IMR-90 (cell line): ENCODE results near the gene TMEM212. TPM values are rescaled to one million over a fixed set of nuclear protein-coding genes. Genes with fewer than 3 reads are reported as not detected.

Experiments used
- ATAC-seq: fragments of 200-7000 bp; cut with Tn5 transposase; 2 replicates; pipeline ENCODE4 v1.9.1; 2020; ENCODE audit warnings: low read depth, mild to moderate bottlenecking, moderate library complexity
- BruUV-seq: library from RNA; stranded (reverse); fragments of 400-500 nt; replicated peaks from 2 replicates; lab custom pipeline; 2021; lab: Mats Ljungman, UMichigan
- CTCF ChIA-PET: fragments of 300-600 bp; formaldehyde crosslinking; extraction: SDS; loops from one replicate; lab custom pipeline; 2021; ENCODE audit warnings: antibody characterized with exemption; lab: Yijun Ruan, JAX
- POLR2A ChIA-PET: fragments of 300-600 bp; sonication (Branson Sonifier 250); formaldehyde crosslinking; loops from one replicate; lab custom pipeline; 2022; ENCODE audit warnings: antibody characterized with exemption; ENCODE audit not compliant: unreplicated experiment; lab: Charles Lee
- DNase-seq: peaks from one replicate; pipeline ENCODE4 v3.0.0; 2013
- H2AFZ ChIP-seq: replicated peaks from 2 replicates; pipeline ENCODE3; 2013; ENCODE audit warnings: low read length, mild to moderate bottlenecking; ENCODE audit not compliant: poor library complexity
- H2AK5ac ChIP-seq: 2 replicates; pipeline ENCODE4 v1.6.1; 2013; ENCODE audit warnings: low read depth, low read length, inconsistent platforms
- H2AK9ac ChIP-seq: replicated peaks from 2 replicates; pipeline ENCODE3; 2013; ENCODE audit warnings: mild to moderate bottlenecking, low read depth, low read length, moderate library complexity; ENCODE audit not compliant: poor library complexity
- H2BK120ac ChIP-seq: 2 replicates; pipeline ENCODE4 v1.6.1; 2013; ENCODE audit warnings: low read depth, low read length, inconsistent platforms
- H2BK15ac ChIP-seq: 3 replicates; pipeline ENCODE4 v1.6.1; 2013; ENCODE audit warnings: low read depth, low read length, inconsistent platforms
- H2BK20ac ChIP-seq: 2 replicates; pipeline ENCODE4 v1.6.1; 2013; ENCODE audit warnings: low read depth, mild to moderate bottlenecking, inconsistent platforms, low read length, moderate library complexity
- H2BK5ac ChIP-seq: 2 replicates; pipeline ENCODE4 v1.6.1; 2013; ENCODE audit warnings: mild to moderate bottlenecking, low read depth, low read length, inconsistent platforms; ENCODE audit not compliant: poor library complexity, severe bottlenecking
- H3K14ac ChIP-seq: replicated peaks from 2 replicates; pipeline ENCODE4 v1.6.1; 2013; ENCODE audit warnings: low read depth, low read length, inconsistent platforms
- H3K18ac ChIP-seq: 2 replicates; pipeline ENCODE4 v1.6.1; 2013; ENCODE audit warnings: low read depth, low read length, control low read depth
- H3K23ac ChIP-seq: 2 replicates; pipeline ENCODE4 v1.6.1; 2013; ENCODE audit warnings: low read depth, low read length, inconsistent platforms
- H3K27ac ChIP-seq: 2 replicates; pipeline ENCODE4 v1.5.1; 2013; ENCODE audit warnings: mild to moderate bottlenecking, control low read depth, low read length; ENCODE audit not compliant: insufficient read depth
- H3K27me3 ChIP-seq: 2 replicates; pipeline ENCODE4 v1.6.1; 2013; ENCODE audit warnings: low read length; ENCODE audit not compliant: control insufficient read depth, insufficient read depth
- H3K36me3 ChIP-seq: 2 replicates; pipeline ENCODE4 v1.6.1; 2013; ENCODE audit warnings: low read length, mixed read lengths; ENCODE audit not compliant: control insufficient read depth, insufficient read depth
- H3K4ac ChIP-seq: 2 replicates; pipeline ENCODE4 v1.6.1; 2013; ENCODE audit warnings: low read depth, low read length, inconsistent platforms
- H3K4me1 ChIP-seq: 2 replicates; pipeline ENCODE4 v1.6.1; 2013; ENCODE audit warnings: low read length, mixed read lengths; ENCODE audit not compliant: control insufficient read depth, insufficient read depth
- H3K4me2 ChIP-seq: 2 replicates; pipeline ENCODE4 v1.6.1; 2013; ENCODE audit warnings: low read depth, mild to moderate bottlenecking, control low read depth, low read length, moderate library complexity
- H3K4me3 ChIP-seq: 2 replicates; pipeline ENCODE4 v1.5.1; 2013; ENCODE audit warnings: low read depth, mild to moderate bottlenecking, control low read depth, low read length, moderate library complexity; ENCODE audit not compliant: insufficient read depth
- H3K56ac ChIP-seq: 2 replicates; pipeline ENCODE4 v1.6.1; 2013; ENCODE audit warnings: low read length, inconsistent platforms; ENCODE audit not compliant: insufficient read depth; ENCODE audit errors: extremely low read depth
- H3K79me1 ChIP-seq, 2 experiments: 2 replicates each; pipeline ENCODE4 v1.6.1; 2013; ENCODE audit warnings: low read length in 2 of 2, inconsistent platforms in 1 of 2, low read depth in 1 of 2
- H3K9ac ChIP-seq: 2 replicates; pipeline ENCODE4 v1.6.1; 2013; ENCODE audit warnings: low read depth, low read length, control low read depth
- H3K9me1 ChIP-seq: 2 replicates; pipeline ENCODE4 v1.6.1; 2013; ENCODE audit warnings: low read length, inconsistent platforms; ENCODE audit not compliant: insufficient read depth
- H3K9me3 ChIP-seq: 2 replicates; pipeline ENCODE4 v1.6.1; 2013; ENCODE audit warnings: low read length; ENCODE audit not compliant: control insufficient read depth, insufficient read depth
- H4K20me1 ChIP-seq: 2 replicates; pipeline ENCODE4 v1.6.1; 2013; ENCODE audit warnings: low read length, inconsistent platforms; ENCODE audit not compliant: insufficient read depth
- H4K5ac ChIP-seq: 2 replicates; pipeline ENCODE4 v1.6.1; 2013; ENCODE audit warnings: mild to moderate bottlenecking, low read depth, low read length, control low read depth
- H4K8ac ChIP-seq, 2 experiments: 2 replicates each; pipeline ENCODE4 v1.6.1; 2013; ENCODE audit warnings: low read depth in 2 of 2, low read length in 2 of 2, control low read depth in 1 of 2, inconsistent platforms in 1 of 2
- H4K91ac ChIP-seq: 2 replicates; pipeline ENCODE4 v1.6.1; 2013; ENCODE audit warnings: low read depth, low read length, inconsistent platforms; ENCODE audit not compliant: insufficient read depth
- BHLHE40 ChIP-seq: fragments of 150-350 bp; IDR thresholded peaks from 2 replicates; pipeline ENCODE4 v1.6.1; 2016; ENCODE audit warnings: mild to moderate bottlenecking, low read depth, low read length
- CEBPB ChIP-seq: IDR thresholded peaks from 2 replicates; pipeline ENCODE4 v1.6.1; 2012; ENCODE audit warnings: low read depth, low read length, improper control_type of control experiment
- CHD1 ChIP-seq: IDR thresholded peaks from 2 replicates; pipeline ENCODE4 v1.6.1; 2012; ENCODE audit warnings: low read depth, low read length, improper control_type of control experiment
- CTCF ChIP-seq: conservative IDR thresholded peaks from 2 replicates; pipeline ENCODE4 v1.5.1; 2012; ENCODE audit warnings: mild to moderate bottlenecking, low read depth, low read length, improper control_type of control experiment
- ELK1 ChIP-seq: fragments of 150-350 bp; IDR thresholded peaks from 2 replicates; pipeline ENCODE4 v1.6.1; 2016; ENCODE audit warnings: low read depth, mild to moderate bottlenecking, low read length, moderate library complexity, borderline replicate concordance
- FOS ChIP-seq: fragments of 150-350 bp; IDR thresholded peaks from 2 replicates; pipeline ENCODE4 v1.6.1; 2016; ENCODE audit warnings: low read depth, low read length
- MAFK ChIP-seq: IDR thresholded peaks from 2 replicates; pipeline ENCODE4 v1.6.1; 2012; ENCODE audit warnings: low read depth, low read length, improper control_type of control experiment
- MAZ ChIP-seq: IDR thresholded peaks from 2 replicates; pipeline ENCODE4 v1.6.1; 2012; ENCODE audit warnings: low read depth, mild to moderate bottlenecking, low read length, improper control_type of control experiment, moderate library complexity, borderline replicate concordance
- MXI1 ChIP-seq: IDR thresholded peaks from 2 replicates; pipeline ENCODE4 v1.6.1; 2012; ENCODE audit warnings: low read depth, mild to moderate bottlenecking, low read length, moderate library complexity, borderline replicate concordance
- NFE2L2 ChIP-seq: fragments of 150-350 bp; IDR thresholded peaks from 2 replicates; pipeline ENCODE4 v1.6.1; 2016; ENCODE audit warnings: low read depth, mild to moderate bottlenecking, low read length
- POLR2A ChIP-seq: IDR thresholded peaks from 2 replicates; pipeline ENCODE4 v1.6.1; 2012; ENCODE audit warnings: mild to moderate bottlenecking, low read depth, low read length
- RCOR1 ChIP-seq: IDR thresholded peaks from 2 replicates; pipeline ENCODE4 v1.6.1; 2012; ENCODE audit warnings: mild to moderate bottlenecking, low read length, improper control_type of control experiment; ENCODE audit not compliant: insufficient replicate concordance
- RFX5 ChIP-seq: IDR thresholded peaks from 2 replicates; pipeline ENCODE4 v1.8.0; 2012; ENCODE audit warnings: low read depth, mild to moderate bottlenecking, low read length, moderate library complexity
- SMC3 ChIP-seq: fragments of 150-350 bp; IDR thresholded peaks from 2 replicates; pipeline ENCODE4 v1.6.1; 2016; ENCODE audit warnings: low read depth, mild to moderate bottlenecking, antibody characterized with exemption, low read length, moderate library complexity
- WGBS, 2 experiments: methylation state at CpG; one replicate each; pipeline versions ENCODE4 v1.1.5 to v1.1.7; 2013; ENCODE audit warnings: missing lambda C conversion rate in 2 of 2; ENCODE audit not compliant: insufficient read length in 1 of 2; ENCODE audit errors: extremely low coverage in 2 of 2; 5-methylcytosine and 5-hydroxymethylcytosine counted together
- dilution Hi-C: fragments of 300-500 bp; cut with HindIII; formaldehyde crosslinking; loops from one replicate; pipeline ENCODE4 v1.14.3; 2018; ENCODE audit warnings: low sequenced_read_pairs; ENCODE audit not compliant: unreplicated experiment
- in situ Hi-C: fragments of 300-500 bp; cut with MboI; formaldehyde crosslinking; loops from 3 replicates; pipeline ENCODE4 v1.14.3; 2019; ENCODE audit warnings: low sequenced_read_pairs, inconsistent platforms, mixed read lengths
- intact Hi-C: fragments of 100-400 bp; cut with micrococcal nuclease; formaldehyde crosslinking; loops from 2 replicates; pipeline ENCODE4 v1.10.0; 2022
- polyA plus RNA-seq, 3 experiments: library from polyadenylated mRNA; depleted of rRNA; stranded (reverse); fragments of >200 nt; gene quantifications; 2 replicates each; pipeline ENCODE4 v1.2.3, GENCODE V29; 2012; ENCODE audit warnings: low replicate concordance in 1 of 3
- total RNA-seq: library from RNA; depleted of rRNA; stranded (reverse); fragments of >200 nt; gene quantifications from 2 replicates; pipeline ENCODE4 v1.2.3, GENCODE V29; 2012

TMEM212 gene
- total and polyA plus RNA-seq, 2 of the 4 experiments (the other 2 are of a cell fraction) = not detected

- WGBS, 2 experiments = no CpG with 5 or more reads among the region's 2 CpGs
These were observed 65.6 kb downstream of the TMEM212 start for GRCh38 chr3:171908731-171909130.

More at GRCh38 chr3:171908731-171909130, 65.6 kb downstream of the TMEM212 start:
- 0 out of 2 replicates have a peak, but pooled peaks cover 2% of the 10 kb centered on the region for H3K9me1 ChIP-seq
- H4K5ac ChIP-seq = no peak overlapping the region
- dilution Hi-C loops = no loop called here
- H3K4me2 ChIP-seq = no peak overlapping the region
- H3K79me1 ChIP-seq = no peaks in the 10 kb centered on the region
- no peaks in the 10 kb centered on the region for H4K20me1 ChIP-seq
- no peak overlapping the region for H2BK120ac ChIP-seq
- no peak overlapping the region for H4K8ac ChIP-seq
- no peak overlapping the region for H3K23ac ChIP-seq
- in situ Hi-C loops = no loop called here
- H2AFZ ChIP-seq = no peak overlapping the region
- no peak for DNase-seq
- H2BK5ac ChIP-seq = no peak overlapping the region
- H3K18ac ChIP-seq = no peak overlapping the region
- no TSS peak for BruUV-seq
- no peak overlapping the region for H3K56ac ChIP-seq
- TF ChIP-seq CHD1 (no peak), SMC3 (no peak), BHLHE40 (no peak), MAFK (no peak), NFE2L2 (no peak), CTCF (no peak), ELK1 (no peak), CEBPB (no peak), MXI1 (no peak), MAZ (no peak), FOS (no peak), RCOR1 (no peak), RFX5 (no peak), POLR2A (no peak)
- no peak overlapping the region for H2BK20ac ChIP-seq
- ATAC-seq = no peak
- no peak overlapping the region for H3K9ac ChIP-seq
- 0 out of 2 replicates have a peak, but pooled peaks cover 2% of the 10 kb centered on the region for H3K9me3 ChIP-seq
- H2BK15ac ChIP-seq = no peak overlapping the region; the same call in 2 of the 3 replicates
- H2AK9ac ChIP-seq = no peak overlapping the region
- CTCF ChIA-PET = no interaction called here
- no peak overlapping the region for H3K4ac ChIP-seq
- no peak overlapping the region for H4K91ac ChIP-seq
- intact Hi-C loops = no loop called here
- H3K4me3 ChIP-seq = no peak overlapping the region
- POLR2A ChIA-PET = no interaction called here
- H2AK5ac ChIP-seq = no peak overlapping the region
- no peaks in the 10 kb centered on the region for H3K36me3 ChIP-seq
- no peaks in the 10 kb centered on the region for H3K27me3 ChIP-seq
- peaks cover 7% of the 10 kb centered on the region for H3K4me1 ChIP-seq
- no peak overlapping the region for H3K14ac ChIP-seq
- no peak overlapping the region for H3K27ac ChIP-seq
